H7 (cell line): ENCODE results near the gene POLR2L. TPM values are rescaled to one million over a fixed set of nuclear protein-coding genes. Genes with fewer than 3 reads are reported as not detected.

ENCODE experiments used
- DNase-seq: peaks from one replicate; pipeline ENCODE4 v3.0.0; 2012
- H3K27me3 ChIP-seq: 2 replicates; pipeline ENCODE4 v1.6.0; 2011; ENCODE audit warnings: mild to moderate bottlenecking, low read length; ENCODE audit not compliant: control insufficient read depth, insufficient read depth
- H3K36me3 ChIP-seq: replicated peaks from 2 replicates; pipeline ENCODE4 v1.5.1; 2011; ENCODE audit warnings: low read length; ENCODE audit not compliant: control insufficient read depth, insufficient read depth
- H3K4me3 ChIP-seq: 2 replicates; pipeline ENCODE4 v1.5.1; 2011; ENCODE audit warnings: low read depth, mild to moderate bottlenecking, control low read depth, low read length, moderate library complexity; ENCODE audit not compliant: insufficient read depth
- total RNA-seq: library from RNA; depleted of rRNA; stranded (reverse); fragments of >200 nt; shearing (Covaris generic); gene quantifications from 2 replicates; pipeline ENCODE4 v1.2.3, GENCODE V29; 2014

The POLR2L gene
- total RNA-seq, 1 experiment from 2014 or later: 135 TPM

- no peaks in the 10 kb centered on the region; the same call in 1 of the 2 replicates for H3K36me3 ChIP-seq
- peak; percentile 73 for DNase-seq
- H3K27me3 ChIP-seq: no peaks in the 10 kb centered on the region
- no peak overlapping the region for H3K4me3 ChIP-seq
Measured at GRCh38 chr11:863910-864827, 21.8 kb upstream of the POLR2L start.

- H3K4me3 ChIP-seq: no peak overlapping the region
- no peaks in the 10 kb centered on the region for H3K27me3 ChIP-seq
- DNase-seq: peak; percentile 85
- no peaks in the 10 kb centered on the region for H3K36me3 ChIP-seq
Measured at GRCh38 chr11:863023-863909, 20.9 kb upstream of the POLR2L start.

GRCh38 chr11:862696-863022, 20.3 kb upstream of the POLR2L start:
- peak overlapping the region; percentile 6; the same call in 1 of the 2 replicates for H3K4me3 ChIP-seq
- H3K27me3 ChIP-seq: no peaks in the 10 kb centered on the region
- no peak for DNase-seq
- H3K36me3 ChIP-seq: no peaks in the 10 kb centered on the region

GRCh38 chr11:862081-862661, 19.8 kb upstream of the POLR2L start:
- Histone ChIP-seq H3K4me3 (peak overlapping the region; percentile 23; the same call in 1 of the 2 replicates), H3K27me3 (no peaks in the 10 kb centered on the region), H3K36me3 (no peaks in the 10 kb centered on the region)
- peak; percentile 94 for DNase-seq

- Histone ChIP-seq H3K36me3 (no peaks in the 10 kb centered on the region), H3K4me3 (no peak overlapping the region), H3K27me3 (no peaks in the 10 kb centered on the region)
- no peak for DNase-seq
Measured at GRCh38 chr11:861105-861479, 18.8 kb upstream of the POLR2L start.

- Histone ChIP-seq H3K4me3 (no peak overlapping the region), H3K27me3 (no peaks in the 10 kb centered on the region), H3K36me3 (no peaks in the 10 kb centered on the region)
- peak; percentile 67 for DNase-seq
Measured at GRCh38 chr11:860234-861104, 18.1 kb upstream of the POLR2L start.

- peak; percentile 74 for DNase-seq
- no peaks in the 10 kb centered on the region for H3K36me3 ChIP-seq
- H3K4me3 ChIP-seq: no peak overlapping the region
Measured at GRCh38 chr11:859394-860131, 17.2 kb upstream of the POLR2L start.

GRCh38 chr11:858762-859339, 16.5 kb upstream of the POLR2L start:
- Histone ChIP-seq H3K36me3 (no peaks in the 10 kb centered on the region), H3K4me3 (no peak overlapping the region), H3K27me3 (no peaks in the 10 kb centered on the region)
- DNase-seq: no peak

More at GRCh38 chr11:859394-860131, 17.2 kb upstream of the POLR2L start:
- H3K27me3 ChIP-seq: no peaks in the 10 kb centered on the region

- Histone ChIP-seq H3K36me3 (no peaks in the 10 kb centered on the region), H3K27me3 (no peaks in the 10 kb centered on the region)
- DNase-seq: peak; percentile 69
Measured at GRCh38 chr11:858053-858761, 15.9 kb upstream of the POLR2L start.

GRCh38 chr11:856397-856796, 14.1 kb upstream of the POLR2L start:
- no peak overlapping the region for H3K4me3 ChIP-seq
- H3K27me3 ChIP-seq: no peaks in the 10 kb centered on the region
- peak; percentile 72 for DNase-seq
- H3K36me3 ChIP-seq: no peaks in the 10 kb centered on the region

More at GRCh38 chr11:858053-858761, 15.9 kb upstream of the POLR2L start:
- H3K4me3 ChIP-seq: no peak overlapping the region

- Histone ChIP-seq H3K4me3 (no peak overlapping the region), H3K27me3 (no peaks in the 10 kb centered on the region), H3K36me3 (no peaks in the 10 kb centered on the region)
- peak; percentile 74 for DNase-seq
Measured at GRCh38 chr11:855796-856195, 13.5 kb upstream of the POLR2L start.

GRCh38 chr11:855330-855674, 13.0 kb upstream of the POLR2L start:
- H3K36me3 ChIP-seq: no peaks in the 10 kb centered on the region
- H3K27me3 ChIP-seq: peaks cover 2% of the 10 kb centered on the region; the same call in 1 of the 2 replicates
- no peak for DNase-seq
- no peak overlapping the region for H3K4me3 ChIP-seq
